GM12878 (cell line): ENCODE data around the gene POLD1. TPM values are rescaled to one million over a fixed set of nuclear protein-coding genes. Genes with fewer than 3 reads are reported as not detected.

ENCODE experiments used
- BHLHE40 ChIP-seq, 2 experiments: fragments of 450-650 bp in 1 of 2; IDR thresholded peaks; 2 replicates each; pipeline ENCODE4 v1.6.1; 2011 to 2017; ENCODE audit warnings: low read depth in 2 of 2, borderline replicate concordance in 1 of 2, improper control_type of control experiment in 1 of 2, low read length in 1 of 2, mild to moderate bottlenecking in 1 of 2
- BMI1 ChIP-seq: fragments of 450-650 bp; IDR thresholded peaks from 2 replicates; pipeline ENCODE4 v1.6.1; 2016; ENCODE audit warnings: mild to moderate bottlenecking, moderate library complexity, borderline replicate concordance
- CHD2 ChIP-seq: IDR thresholded peaks from 2 replicates; pipeline ENCODE4 v1.6.1; 2011; ENCODE audit warnings: low read depth, low read length, improper control_type of control experiment, borderline replicate concordance
- DPF2 ChIP-seq: fragments of 450-650 bp; IDR thresholded peaks from 2 replicates; pipeline ENCODE4 v1.6.1; 2017; ENCODE audit warnings: mild to moderate bottlenecking
- IRF4 ChIP-seq: IDR thresholded peaks from 2 replicates; pipeline ENCODE4 v1.6.1; 2011; ENCODE audit warnings: low read depth, low read length
- KDM1A ChIP-seq: fragments of 200-600 bp; sonication (generic); IDR thresholded peaks from 2 replicates; pipeline ENCODE4 v1.6.1; 2016; ENCODE audit warnings: borderline replicate concordance
- NFXL1 ChIP-seq: fragments of 450-650 bp; IDR thresholded peaks from 2 replicates; pipeline ENCODE4 v1.6.1; 2017; ENCODE audit warnings: antibody characterized with exemption, mild to moderate bottlenecking, borderline replicate concordance
- NKRF ChIP-seq: fragments of 450-650 bp; conservative IDR thresholded peaks from 2 replicates; pipeline ENCODE4 v1.6.1; 2017; ENCODE audit warnings: mild to moderate bottlenecking, moderate library complexity
- POLR2AphosphoS5 ChIP-seq: IDR thresholded peaks from 2 replicates; pipeline ENCODE4 v1.6.1; 2011; ENCODE audit warnings: mild to moderate bottlenecking, low read length, inconsistent platforms
- SIN3A ChIP-seq: IDR thresholded peaks from 2 replicates; pipeline ENCODE4 v1.6.1; 2012; ENCODE audit warnings: low read depth, low read length, improper control_type of control experiment
- STAT3 ChIP-seq: IDR thresholded peaks from 2 replicates; pipeline ENCODE4 v1.6.1; 2011; ENCODE audit warnings: low read depth, low read length, improper control_type of control experiment
- ZBTB40 ChIP-seq: fragments of 450-650 bp; IDR thresholded peaks from 2 replicates; pipeline ENCODE4 v1.6.1; 2016; ENCODE audit warnings: mild to moderate bottlenecking, moderate library complexity, borderline replicate concordance
- polyA plus RNA-seq, 11 experiments: library from polyadenylated mRNA; depleted of rRNA in 4 of 11; unstranded in 6 of 11; stranded (reverse) in 5 of 11; fragments of >200 nt; fragmentation: Nextera tagmentation in 4 of 11; fragmentation: Illumina TruSeq in 1 of 11; extraction: Ambion mirVana in 4 of 11; extraction: Trizol in 1 of 11; gene quantifications; 1 replicate in 1 of 11; 2 replicates in 10 of 11; pipeline versions ENCODE4 v1.2.1 to v1.2.3, GENCODE V29; 2011 to 2016; ENCODE audit warnings: inconsistent platforms in 2 of 11, missing spikeins in 2 of 11, low read depth in 1 of 11
- total RNA-seq, 4 experiments: library from RNA; depleted of rRNA in 3 of 4; stranded (reverse); fragments of >200 nt in 3 of 4; fragmentation: Illumina TruSeq in 1 of 4; extraction: Trizol in 1 of 4; gene quantifications; 2 replicates each; pipeline versions ENCODE4 v1.2.1 to v1.2.3, GENCODE V29; 2013 to 2021
- TF ChIP-seq, protein P1 (sequence below): IDR thresholded peaks from 2 replicates; pipeline ENCODE4 v1.6.1; 2012; ENCODE audit warnings: low read depth, low read length, improper control_type of control experiment
- TF ChIP-seq, protein P2 (sequence below): fragments of 450-650 bp; IDR thresholded peaks from 2 replicates; pipeline ENCODE4 v1.6.1; 2017; ENCODE audit warnings: mild to moderate bottlenecking, moderate library complexity
- TF ChIP-seq, protein P3 (sequence below): fragments of 450-650 bp; IDR thresholded peaks from 2 replicates; pipeline ENCODE4 v1.6.1; 2014; ENCODE audit warnings: mild to moderate bottlenecking

Gene POLD1
- total and polyA plus RNA-seq, 10 of the 15 experiments (the other 5 are each of a cell fraction or from before 2014, with no cell fraction given), result 0.76 to 165 (median 63.4) TPM

DNA sequence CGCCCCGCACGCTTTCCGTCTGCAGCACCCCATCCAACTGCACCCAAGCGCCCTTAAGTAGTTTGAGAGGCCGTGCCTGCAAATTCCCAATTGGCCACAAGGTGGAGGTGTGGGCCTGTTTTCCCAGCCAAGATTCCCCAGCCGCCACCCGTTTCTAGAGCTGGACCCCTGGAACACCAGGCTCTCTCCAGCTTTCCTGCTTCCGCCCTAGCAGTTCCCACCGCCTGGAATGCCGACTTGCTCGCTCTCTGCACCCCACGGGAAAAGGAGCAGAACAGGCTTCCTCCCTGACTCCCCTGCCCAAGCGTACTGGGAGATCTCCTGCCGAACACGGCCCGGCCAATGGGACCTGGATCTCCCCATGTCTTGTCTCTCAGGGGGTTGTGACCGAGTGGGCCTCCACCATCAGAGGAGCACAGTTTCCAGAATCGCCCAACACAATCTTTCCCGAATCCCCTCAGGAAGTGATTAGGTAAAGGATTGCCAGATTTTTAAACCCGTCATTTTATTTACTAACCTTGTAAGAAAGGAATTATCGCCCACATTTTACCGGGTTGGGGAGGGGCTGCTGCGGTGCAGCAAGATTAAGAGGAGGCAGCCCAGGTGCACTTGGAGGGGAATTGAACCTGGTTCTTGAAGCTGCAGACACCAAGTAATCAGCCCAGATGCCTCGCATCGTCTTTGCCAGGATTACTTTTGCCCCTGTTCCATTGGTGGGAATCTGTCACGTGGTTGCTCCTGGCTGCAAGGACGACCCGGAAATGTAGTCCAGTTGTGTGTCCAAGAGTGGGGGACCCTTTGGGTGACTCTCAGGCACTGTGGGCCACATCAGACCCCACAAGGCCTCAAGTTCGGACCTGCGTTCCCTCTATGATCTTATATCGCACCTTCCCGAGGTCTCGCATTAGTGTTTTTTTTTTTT, 15.2 kb upstream of the POLD1 start (continued):
- no peak for TF ChIP-seq KDM1A
- TF ChIP-seq, protein P1, sequence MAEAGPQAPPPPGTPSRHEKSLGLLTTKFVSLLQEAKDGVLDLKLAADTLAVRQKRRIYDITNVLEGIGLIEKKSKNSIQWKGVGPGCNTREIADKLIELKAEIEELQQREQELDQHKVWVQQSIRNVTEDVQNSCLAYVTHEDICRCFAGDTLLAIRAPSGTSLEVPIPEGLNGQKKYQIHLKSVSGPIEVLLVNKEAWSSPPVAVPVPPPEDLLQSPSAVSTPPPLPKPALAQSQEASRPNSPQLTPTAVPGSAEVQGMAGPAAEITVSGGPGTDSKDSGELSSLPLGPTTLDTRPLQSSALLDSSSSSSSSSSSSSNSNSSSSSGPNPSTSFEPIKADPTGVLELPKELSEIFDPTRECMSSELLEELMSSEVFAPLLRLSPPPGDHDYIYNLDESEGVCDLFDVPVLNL, result no peak
- TF ChIP-seq BHLHE40 (IDR thresholded peaks at IDR 0.05; ENCODE audit: borderline replicate concordance in 1 of 2, low read depth in 2 of 2, low read length in 1 of 2), result no peak; a peak in 1 of 4 replicates
- TF ChIP-seq ZBTB40, result peak; percentile 32; the same call in 1 of the 2 replicates
- TF ChIP-seq, protein P2, sequence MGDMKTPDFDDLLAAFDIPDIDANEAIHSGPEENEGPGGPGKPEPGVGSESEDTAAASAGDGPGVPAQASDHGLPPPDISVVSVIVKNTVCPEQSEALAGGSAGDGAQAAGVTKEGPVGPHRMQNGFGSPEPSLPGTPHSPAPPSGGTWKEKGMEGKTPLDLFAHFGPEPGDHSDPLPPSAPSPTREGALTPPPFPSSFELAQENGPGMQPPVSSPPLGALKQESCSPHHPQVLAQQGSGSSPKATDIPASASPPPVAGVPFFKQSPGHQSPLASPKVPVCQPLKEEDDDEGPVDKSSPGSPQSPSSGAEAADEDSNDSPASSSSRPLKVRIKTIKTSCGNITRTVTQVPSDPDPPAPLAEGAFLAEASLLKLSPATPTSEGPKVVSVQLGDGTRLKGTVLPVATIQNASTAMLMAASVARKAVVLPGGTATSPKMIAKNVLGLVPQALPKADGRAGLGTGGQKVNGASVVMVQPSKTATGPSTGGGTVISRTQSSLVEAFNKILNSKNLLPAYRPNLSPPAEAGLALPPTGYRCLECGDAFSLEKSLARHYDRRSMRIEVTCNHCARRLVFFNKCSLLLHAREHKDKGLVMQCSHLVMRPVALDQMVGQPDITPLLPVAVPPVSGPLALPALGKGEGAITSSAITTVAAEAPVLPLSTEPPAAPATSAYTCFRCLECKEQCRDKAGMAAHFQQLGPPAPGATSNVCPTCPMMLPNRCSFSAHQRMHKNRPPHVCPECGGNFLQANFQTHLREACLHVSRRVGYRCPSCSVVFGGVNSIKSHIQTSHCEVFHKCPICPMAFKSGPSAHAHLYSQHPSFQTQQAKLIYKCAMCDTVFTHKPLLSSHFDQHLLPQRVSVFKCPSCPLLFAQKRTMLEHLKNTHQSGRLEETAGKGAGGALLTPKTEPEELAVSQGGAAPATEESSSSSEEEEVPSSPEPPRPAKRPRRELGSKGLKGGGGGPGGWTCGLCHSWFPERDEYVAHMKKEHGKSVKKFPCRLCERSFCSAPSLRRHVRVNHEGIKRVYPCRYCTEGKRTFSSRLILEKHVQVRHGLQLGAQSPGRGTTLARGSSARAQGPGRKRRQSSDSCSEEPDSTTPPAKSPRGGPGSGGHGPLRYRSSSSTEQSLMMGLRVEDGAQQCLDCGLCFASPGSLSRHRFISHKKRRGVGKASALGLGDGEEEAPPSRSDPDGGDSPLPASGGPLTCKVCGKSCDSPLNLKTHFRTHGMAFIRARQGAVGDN, result peak; percentile 59; the same call in 1 of the 2 replicates
- TF ChIP-seq DPF2, result no peak
- TF ChIP-seq, protein P3, sequence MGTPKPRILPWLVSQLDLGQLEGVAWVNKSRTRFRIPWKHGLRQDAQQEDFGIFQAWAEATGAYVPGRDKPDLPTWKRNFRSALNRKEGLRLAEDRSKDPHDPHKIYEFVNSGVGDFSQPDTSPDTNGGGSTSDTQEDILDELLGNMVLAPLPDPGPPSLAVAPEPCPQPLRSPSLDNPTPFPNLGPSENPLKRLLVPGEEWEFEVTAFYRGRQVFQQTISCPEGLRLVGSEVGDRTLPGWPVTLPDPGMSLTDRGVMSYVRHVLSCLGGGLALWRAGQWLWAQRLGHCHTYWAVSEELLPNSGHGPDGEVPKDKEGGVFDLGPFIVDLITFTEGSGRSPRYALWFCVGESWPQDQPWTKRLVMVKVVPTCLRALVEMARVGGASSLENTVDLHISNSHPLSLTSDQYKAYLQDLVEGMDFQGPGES, result no peak
- TF ChIP-seq POLR2AphosphoS5, result peak; percentile 79
- TF ChIP-seq NFXL1, result no peak
- no peak for TF ChIP-seq SIN3A
- no peak for TF ChIP-seq STAT3
- no peak for TF ChIP-seq BMI1
- TF ChIP-seq IRF4, result no peak
- TF ChIP-seq CHD2, result no peak
- TF ChIP-seq NKRF, result peak; percentile 63; the same call in 1 of the 2 replicates
